Measurements from ENCODE around the gene ADCY1.

ADCY1 gene

GRCh38 chr7:45654341-45654740 is 80.2 kb downstream of the ADCY1 start:
- no peaks in the 10 kb centered on the region for H3K4me1 ChIP-seq (ENCODE audit: insufficient read depth, low read length)
- no peaks in the 10 kb centered on the region for H3K36me3 ChIP-seq (ENCODE audit: insufficient read depth, low read length)
- H3K9ac ChIP-seq (ENCODE audit: low read depth, low read length) = no peak overlapping the region
- no peaks in the 10 kb centered on the region for H3K9me3 ChIP-seq (ENCODE audit: control insufficient read depth, insufficient read depth, low read length)

DNA sequence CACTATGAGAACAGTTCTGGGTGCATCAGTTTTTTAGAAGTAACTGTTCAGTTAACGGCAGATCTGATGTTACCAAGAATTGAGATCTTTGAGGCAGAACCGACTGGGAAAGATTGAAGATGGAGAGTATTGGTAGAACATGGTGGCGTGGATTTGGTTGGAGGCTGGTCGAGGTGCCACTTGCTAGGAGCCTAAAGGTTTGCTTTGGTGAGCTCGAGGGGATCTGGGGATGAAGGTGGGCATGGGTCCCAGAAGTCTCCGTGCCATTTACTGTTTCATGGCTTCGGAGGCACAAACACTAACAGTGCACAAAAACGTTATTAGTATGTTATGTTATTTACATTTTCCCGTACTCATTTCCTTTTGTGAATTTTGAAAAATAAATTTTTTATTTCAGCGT is 81.4 kb downstream of the ADCY1 start:
- Histone ChIP-seq H3K9me3 (ENCODE audit: control insufficient read depth, insufficient read depth, low read length) (no peaks in the 10 kb centered on the region), H3K4me1 (ENCODE audit: insufficient read depth, low read length) (no peaks in the 10 kb centered on the region), H3K9ac (ENCODE audit: low read depth, low read length) (no peak overlapping the region), H3K36me3 (ENCODE audit: insufficient read depth, low read length) (no peaks in the 10 kb centered on the region)

DNA sequence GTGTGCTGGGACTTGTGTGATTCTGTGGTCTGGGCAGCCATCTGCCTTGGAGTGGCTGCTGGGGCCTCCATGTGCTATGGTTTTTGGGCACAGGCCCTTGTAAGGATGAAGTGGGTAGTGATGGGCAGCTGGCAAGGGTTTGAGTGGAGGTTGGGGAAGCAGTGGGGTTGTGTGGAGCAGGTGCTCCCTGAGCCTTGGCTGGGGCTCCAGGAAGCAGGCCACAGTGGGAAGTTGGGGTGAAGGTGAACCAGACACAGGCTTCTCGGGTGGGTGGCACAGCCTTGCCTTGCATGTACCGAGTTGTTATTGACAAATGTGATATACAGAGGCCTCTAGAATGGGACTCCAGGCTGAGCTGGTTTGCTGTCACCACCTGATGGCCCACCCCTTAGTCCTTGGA is 82.3 kb downstream of the ADCY1 start:
- H3K9me3 ChIP-seq (ENCODE audit: control insufficient read depth, insufficient read depth, low read length) = no peaks in the 10 kb centered on the region
- no peak overlapping the region for H3K9ac ChIP-seq (ENCODE audit: low read depth, low read length)
- no peaks in the 10 kb centered on the region for H3K4me1 ChIP-seq (ENCODE audit: insufficient read depth, low read length)
- no peaks in the 10 kb centered on the region for H3K36me3 ChIP-seq (ENCODE audit: insufficient read depth, low read length)

GRCh38 chr7:45657136-45657889 is 83.1 kb downstream of the ADCY1 start:
- Histone ChIP-seq H3K9ac (ENCODE audit: low read depth, low read length) (no peak overlapping the region), H3K9me3 (ENCODE audit: control insufficient read depth, insufficient read depth, low read length) (no peaks in the 10 kb centered on the region), H3K4me1 (ENCODE audit: insufficient read depth, low read length) (no peaks in the 10 kb centered on the region), H3K36me3 (ENCODE audit: insufficient read depth, low read length) (no peaks in the 10 kb centered on the region)

DNA sequence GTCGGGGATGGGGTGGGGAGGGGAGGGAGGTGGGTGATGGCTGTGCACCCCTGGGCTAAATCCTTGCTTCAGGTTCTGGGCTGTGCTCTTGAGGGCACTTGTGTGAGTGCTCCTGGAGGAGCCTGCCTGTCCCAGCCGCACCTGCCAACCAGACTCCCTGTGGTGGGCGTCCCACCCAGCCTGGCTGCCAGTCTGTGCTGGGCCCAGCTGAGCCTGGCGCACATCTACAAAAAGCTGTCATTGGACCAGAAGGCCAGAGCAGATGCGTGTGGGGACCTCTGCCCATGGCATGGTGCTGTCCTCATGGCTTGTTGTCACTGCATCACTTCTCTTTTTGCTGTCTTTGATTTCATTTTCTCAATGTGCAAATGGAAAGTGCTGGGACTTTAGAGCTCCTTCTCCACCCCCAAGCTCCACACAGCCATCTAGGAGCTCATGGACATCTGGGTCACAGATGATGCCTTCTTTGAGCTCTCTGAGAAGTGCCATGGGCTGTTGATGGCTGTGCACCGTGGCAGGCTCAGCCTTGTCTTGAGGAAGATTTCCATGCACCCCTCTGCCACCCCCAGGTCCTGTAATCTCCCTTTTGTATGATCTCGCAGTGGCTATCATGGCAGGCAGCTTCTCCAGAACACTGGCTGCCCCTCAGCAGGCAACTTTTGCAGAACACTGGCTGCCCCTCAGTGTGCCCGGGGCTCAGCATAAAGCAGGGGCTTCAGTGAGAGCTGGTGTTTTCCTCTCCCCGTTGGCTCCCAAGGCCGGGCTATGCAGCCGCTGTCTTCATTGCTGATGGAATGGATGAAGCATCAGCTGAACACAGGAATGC is 83.9 kb downstream of the ADCY1 start:
- Histone ChIP-seq H3K4me1 (ENCODE audit: insufficient read depth, low read length) (no peaks in the 10 kb centered on the region), H3K9ac (ENCODE audit: low read depth, low read length) (no peak overlapping the region), H3K9me3 (ENCODE audit: control insufficient read depth, insufficient read depth, low read length) (no peaks in the 10 kb centered on the region), H3K36me3 (ENCODE audit: insufficient read depth, low read length) (no peaks in the 10 kb centered on the region)

DNA sequence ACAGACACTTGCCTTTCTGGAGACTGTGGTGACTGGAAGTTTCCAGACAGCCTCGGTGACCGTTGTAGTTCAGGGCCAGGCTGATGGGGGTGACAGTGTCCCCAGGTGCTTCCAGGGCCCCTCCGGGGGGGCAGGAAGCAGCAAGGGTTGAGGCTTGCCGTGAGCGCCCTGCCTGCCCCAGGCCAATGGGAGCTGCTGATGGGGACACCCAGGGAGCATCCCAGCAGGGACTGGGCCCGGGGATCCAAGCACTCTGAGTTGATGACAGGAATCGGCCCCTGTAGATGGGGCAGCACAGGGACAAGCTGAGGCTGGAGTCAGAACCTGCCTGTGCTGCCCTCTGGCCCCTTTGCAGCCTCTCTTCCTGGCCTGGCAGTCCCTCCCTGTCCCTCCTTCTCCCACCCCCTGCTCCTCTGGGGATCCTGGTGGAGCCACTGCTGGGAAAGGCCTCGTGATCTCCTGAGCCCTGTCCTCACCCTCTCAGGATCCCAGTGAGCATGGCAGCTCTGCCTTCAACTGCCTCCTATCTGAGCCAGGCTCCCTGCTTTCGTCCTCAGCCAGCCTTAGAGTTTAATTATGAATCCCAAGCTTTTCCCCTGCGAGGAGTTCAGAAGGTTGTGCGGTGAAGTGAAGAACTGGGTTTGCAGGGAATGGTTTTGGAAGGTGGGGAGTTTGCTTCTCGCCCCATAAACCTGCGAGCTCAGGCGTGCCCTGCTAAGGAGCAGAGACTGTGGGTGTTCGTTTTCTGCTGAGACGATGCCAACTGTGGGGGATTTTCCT is 84.7 kb downstream of the ADCY1 start:
- no peaks in the 10 kb centered on the region for H3K36me3 ChIP-seq (ENCODE audit: insufficient read depth, low read length)
- H3K9me3 ChIP-seq (ENCODE audit: control insufficient read depth, insufficient read depth, low read length) = no peaks in the 10 kb centered on the region
- no peak overlapping the region for H3K9ac ChIP-seq (ENCODE audit: low read depth, low read length)
- no peaks in the 10 kb centered on the region for H3K4me1 ChIP-seq (ENCODE audit: insufficient read depth, low read length)

DNA sequence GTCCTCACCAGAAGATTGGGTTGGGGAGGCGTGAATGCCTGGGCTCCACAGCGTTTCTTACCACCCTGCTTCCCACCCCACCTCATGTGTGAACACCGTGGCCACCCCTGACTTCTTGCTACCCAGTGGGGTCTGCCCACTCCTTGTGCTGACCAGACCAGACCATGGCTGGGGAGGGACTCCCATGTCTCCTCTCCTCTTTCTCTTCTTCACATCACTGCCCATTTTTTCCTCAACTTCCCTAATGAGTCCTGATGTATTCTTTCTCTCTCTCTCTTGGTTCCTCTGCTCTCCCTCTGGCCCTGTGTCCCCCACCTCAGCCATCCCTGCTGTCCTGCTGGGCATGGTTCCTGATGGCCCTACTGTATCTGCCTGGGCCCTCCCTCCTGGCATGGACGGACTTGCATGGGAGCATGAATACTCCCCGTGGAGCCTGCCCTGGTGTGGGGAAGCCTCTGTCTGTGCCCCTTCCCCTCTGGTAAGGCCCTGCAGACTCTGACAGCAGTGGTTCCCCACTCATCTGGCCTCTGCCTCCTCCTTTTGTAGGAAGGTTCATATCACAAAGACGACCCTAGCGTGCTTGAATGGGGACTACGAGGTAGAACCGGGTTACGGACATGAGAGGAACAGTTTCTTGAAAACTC is 85.5 kb downstream of the ADCY1 start:
- H3K9me3 ChIP-seq (ENCODE audit: control insufficient read depth, insufficient read depth, low read length) = no peaks in the 10 kb centered on the region
- no peaks in the 10 kb centered on the region for H3K4me1 ChIP-seq (ENCODE audit: insufficient read depth, low read length)
- no peaks in the 10 kb centered on the region for H3K36me3 ChIP-seq (ENCODE audit: insufficient read depth, low read length)

GRCh38 chr7:45660201-45660900 is 86.2 kb downstream of the ADCY1 start:
- H3K9ac ChIP-seq (ENCODE audit: low read depth, low read length) = no peak overlapping the region
- H3K36me3 ChIP-seq (ENCODE audit: insufficient read depth, low read length) = no peaks in the 10 kb centered on the region
- H3K9me3 ChIP-seq (ENCODE audit: control insufficient read depth, insufficient read depth, low read length) = no peaks in the 10 kb centered on the region
- no peaks in the 10 kb centered on the region for H3K4me1 ChIP-seq (ENCODE audit: insufficient read depth, low read length)

More for the DNA sequence above, 85.5 kb downstream of the ADCY1 start:
- no peak overlapping the region for H3K9ac ChIP-seq (ENCODE audit: low read depth, low read length)

DNA sequence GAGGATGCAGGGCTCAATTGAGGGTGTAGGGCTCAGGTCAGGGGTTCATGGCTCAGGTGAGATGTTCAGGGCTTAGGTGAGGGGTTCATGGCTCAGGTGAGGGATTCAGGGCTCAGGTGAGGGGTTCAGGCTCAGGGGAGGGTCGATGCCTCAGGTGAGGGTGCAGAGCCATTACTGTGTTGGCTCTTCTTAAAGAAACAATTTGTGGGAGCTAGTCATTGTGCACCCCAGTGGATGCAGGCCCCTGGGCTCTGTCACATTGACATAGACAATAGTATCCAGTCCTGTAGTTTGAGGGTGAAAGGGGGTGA is 86.7 kb downstream of the ADCY1 start:
- no peaks in the 10 kb centered on the region for H3K4me1 ChIP-seq (ENCODE audit: insufficient read depth, low read length)
- H3K36me3 ChIP-seq (ENCODE audit: insufficient read depth, low read length) = no peaks in the 10 kb centered on the region
- H3K9me3 ChIP-seq (ENCODE audit: control insufficient read depth, insufficient read depth, low read length) = no peaks in the 10 kb centered on the region
- no peak overlapping the region for H3K9ac ChIP-seq (ENCODE audit: low read depth, low read length)

- H3K9ac ChIP-seq (ENCODE audit: low read depth, low read length) = no peak overlapping the region
- no peaks in the 10 kb centered on the region for H3K4me1 ChIP-seq (ENCODE audit: insufficient read depth, low read length)
- no peaks in the 10 kb centered on the region for H3K36me3 ChIP-seq (ENCODE audit: insufficient read depth, low read length)
- no peaks in the 10 kb centered on the region for H3K9me3 ChIP-seq (ENCODE audit: control insufficient read depth, insufficient read depth, low read length)
Observed at GRCh38 chr7:45661302-45661995, 87.3 kb downstream of the ADCY1 start.

DNA sequence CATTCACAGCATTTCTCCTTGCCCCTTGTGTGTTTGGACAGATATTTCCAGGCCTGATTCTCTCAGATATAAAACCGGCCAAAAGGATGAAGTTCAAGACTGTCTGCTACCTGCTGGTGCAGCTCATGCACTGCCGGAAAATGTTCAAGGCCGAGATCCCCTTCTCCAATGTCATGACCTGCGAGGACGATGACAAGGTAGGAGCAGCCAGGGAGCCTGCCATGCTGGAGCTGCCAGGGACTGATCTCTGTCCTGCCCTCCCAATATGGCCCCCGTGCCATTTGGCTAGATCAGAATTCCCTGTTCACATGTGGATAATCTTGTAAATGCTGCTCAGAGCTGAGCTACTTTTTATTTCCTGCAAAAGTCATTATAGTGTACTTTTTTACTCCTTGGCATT is 87.8 kb downstream of the ADCY1 start:
- no peak overlapping the region for H3K9ac ChIP-seq (ENCODE audit: low read depth, low read length)
- H3K36me3 ChIP-seq (ENCODE audit: insufficient read depth, low read length) = no peaks in the 10 kb centered on the region
- H3K9me3 ChIP-seq (ENCODE audit: control insufficient read depth, insufficient read depth, low read length) = no peaks in the 10 kb centered on the region

DNA sequence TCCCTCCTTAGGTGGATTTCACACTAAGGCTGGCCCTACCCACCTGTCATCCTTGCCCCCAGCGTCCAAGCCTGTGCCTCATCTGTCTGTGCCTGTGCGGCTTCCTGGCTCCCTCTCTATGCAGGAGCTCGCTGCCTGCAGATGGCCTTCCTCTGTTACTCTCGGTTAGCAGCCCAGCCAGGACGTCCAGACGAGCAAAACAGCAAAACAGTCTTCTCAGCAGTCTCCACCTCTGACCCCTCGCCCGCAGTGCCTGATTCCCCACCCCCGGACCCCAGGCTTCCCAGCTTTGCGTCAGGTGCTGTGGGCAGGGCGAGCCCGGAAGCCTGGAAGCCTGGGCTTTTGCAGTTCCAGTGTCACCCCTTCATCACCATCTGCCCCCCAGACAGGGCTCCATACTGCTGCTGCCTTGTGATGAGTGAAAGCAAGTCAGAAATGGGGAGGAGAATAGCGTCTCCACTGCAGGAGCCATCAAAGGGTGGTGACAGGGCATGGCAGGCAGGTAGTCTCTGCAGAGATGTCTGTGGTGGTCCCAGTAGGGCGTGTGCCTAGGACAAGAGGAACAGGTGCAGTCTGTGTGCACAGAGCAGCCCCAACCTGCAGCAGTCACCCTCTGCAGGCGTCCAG is 88.5 kb downstream of the ADCY1 start:
- no peak overlapping the region for H3K9ac ChIP-seq (ENCODE audit: low read depth, low read length)
- H3K4me1 ChIP-seq (ENCODE audit: insufficient read depth, low read length) = no peaks in the 10 kb centered on the region
- H3K9me3 ChIP-seq (ENCODE audit: control insufficient read depth, insufficient read depth, low read length) = no peaks in the 10 kb centered on the region
- H3K36me3 ChIP-seq (ENCODE audit: insufficient read depth, low read length) = no peaks in the 10 kb centered on the region

More for the DNA sequence above, 87.8 kb downstream of the ADCY1 start:
- no peaks in the 10 kb centered on the region for H3K4me1 ChIP-seq (ENCODE audit: insufficient read depth, low read length)
